NCI-H526 treated with DMSO at 0.1 percent for 48 hours (cell line): ENCODE results near the gene PTCHD1.

Experiments used
- DNase-seq: peaks from one replicate; lab custom pipeline; 2025; lab: John Stamatoyannopoulos, UW

The PTCHD1 gene

GRCh38 chrX:23334848-23335599, at the start of gene PTCHD1:
TSS of gene PTCHD1 (plus strand) at chrX:23334849. CDS start at chrX:23334876, 27 bp downstream.
- DNase-seq, result no peak

GRCh38 chrX:23286731-23287130, 47.9 kb upstream of the PTCHD1 start:
- DNase-seq, result no peak

DNA sequence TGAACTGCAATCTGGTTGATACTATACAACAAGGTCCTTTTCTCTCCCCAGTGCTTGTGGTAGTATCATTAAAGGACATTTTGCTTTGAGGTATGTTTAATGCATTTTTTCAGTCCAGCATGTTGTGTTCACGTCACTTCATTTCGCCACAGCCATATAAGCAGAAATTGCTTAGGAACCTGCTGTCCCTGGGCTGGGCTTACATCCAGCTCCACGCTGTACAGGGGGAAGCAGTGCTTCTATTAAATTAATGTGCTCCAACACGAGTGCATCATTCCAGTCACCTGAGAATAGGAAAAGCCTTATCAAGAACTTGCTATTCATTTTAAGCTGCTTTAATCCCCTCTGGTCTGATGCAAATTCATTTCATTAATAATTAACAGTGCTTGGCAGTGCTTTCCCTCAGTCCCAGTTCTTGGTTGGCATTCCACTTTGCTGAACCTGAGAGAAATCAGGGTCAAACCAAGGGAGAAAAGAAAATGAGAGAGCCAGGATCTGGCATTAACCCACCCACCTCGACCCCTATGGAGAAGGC, 47.4 kb upstream of the PTCHD1 start:
- peak; percentile 55 for DNase-seq

DNA sequence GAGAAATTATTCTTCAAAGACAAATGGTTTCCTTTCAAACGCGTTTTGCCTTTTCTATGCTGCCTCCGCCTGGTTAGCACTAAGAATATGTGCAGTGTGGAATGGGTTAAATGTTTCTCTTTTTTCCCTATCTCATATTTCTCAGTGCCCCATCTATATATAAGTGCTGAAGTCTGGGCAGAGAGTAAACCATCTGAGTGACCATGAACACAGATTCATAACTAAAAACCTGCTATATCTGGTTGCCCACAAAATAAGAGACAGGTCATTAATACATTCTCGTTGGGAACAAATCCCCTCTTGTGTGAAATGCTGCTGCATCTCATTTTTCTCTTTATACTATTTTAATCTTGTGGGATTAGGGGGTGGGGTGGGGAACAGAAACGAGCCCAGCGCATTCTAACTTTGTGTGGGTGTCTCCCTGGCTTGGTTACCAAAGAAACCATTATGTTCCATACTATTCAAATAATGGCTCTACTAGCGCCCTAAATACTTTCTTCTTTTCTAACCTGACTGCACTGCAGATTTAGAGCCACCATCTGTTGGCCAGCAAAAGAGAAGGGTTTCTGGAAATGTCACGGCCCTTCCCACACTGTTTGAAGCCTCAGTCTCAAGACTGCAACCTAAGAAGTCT, 42.2 kb upstream of the PTCHD1 start:
- DNase-seq, result no peak

DNA sequence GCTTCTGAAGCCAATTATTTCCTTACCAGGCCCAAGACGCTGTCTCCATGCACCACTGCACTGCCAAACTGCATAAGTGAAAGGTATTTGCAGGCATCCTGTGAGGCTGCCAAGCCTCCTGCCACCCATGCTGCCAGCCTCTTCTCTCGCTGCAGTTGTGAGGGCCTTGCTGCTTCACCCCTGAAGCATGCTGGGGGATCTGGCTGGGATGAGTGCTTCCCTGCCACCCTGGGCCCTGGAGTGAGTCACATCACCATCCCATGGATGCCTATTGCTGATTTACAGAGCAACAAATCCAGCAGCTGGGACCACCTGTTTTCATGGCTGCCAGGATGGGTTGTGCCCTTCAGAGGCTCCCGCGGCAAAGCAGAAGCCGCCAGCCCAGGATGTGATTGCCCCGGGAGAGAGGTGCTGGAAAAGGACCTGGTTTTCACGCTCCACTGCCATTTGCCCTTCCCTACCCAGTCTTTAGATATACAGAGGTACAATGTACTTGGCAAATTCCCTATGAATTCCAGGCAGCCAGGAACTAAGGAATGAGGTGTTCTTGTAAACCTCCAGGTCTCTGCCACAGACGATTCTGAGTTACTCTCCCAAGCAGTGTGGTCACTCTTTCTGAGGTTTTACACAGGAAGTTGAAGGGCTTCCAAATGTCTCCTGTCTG, 41.5 kb upstream of the PTCHD1 start:
- no peak for DNase-seq

GRCh38 chrX:23304881-23305280, 29.8 kb upstream of the PTCHD1 start:
- DNase-seq, result no peak

DNA sequence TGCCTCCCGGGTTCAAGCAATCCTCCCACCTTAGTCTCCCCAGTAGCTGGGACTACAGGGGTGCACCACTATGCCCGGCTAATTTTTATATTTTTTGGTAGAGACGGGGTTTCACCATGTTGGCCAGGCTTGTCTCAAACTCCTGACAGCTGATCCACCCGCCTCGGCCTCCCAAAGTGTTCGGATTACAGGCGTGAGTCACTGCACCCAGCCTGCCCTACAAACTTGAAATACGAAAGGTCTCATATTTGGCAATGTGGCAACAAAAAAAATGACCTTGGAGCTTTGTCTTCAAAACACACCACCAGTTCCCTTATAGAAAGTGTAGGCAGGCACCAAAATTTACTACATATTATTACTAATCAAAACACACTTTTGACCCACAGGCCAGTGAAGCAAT, 22.9 kb upstream of the PTCHD1 start:
- DNase-seq, result no peak

DNA sequence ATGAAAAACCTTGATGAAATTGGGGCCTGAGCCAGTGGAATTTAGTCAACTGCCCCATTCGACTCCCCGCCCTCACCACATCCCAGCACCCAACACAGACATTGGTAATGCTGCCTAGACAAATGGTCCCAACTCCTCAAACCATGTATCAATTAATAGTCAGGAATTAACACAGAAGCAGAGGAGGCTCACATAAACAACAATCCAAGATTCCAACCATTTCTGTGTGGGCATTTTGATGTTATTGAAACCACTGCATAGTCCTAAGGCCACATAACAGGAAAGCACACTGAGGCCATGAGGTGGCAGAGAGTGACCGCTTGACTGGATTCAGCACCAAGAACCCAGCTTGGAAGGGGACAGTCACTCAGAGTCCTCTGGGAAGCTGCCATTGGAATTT, 22.5 kb upstream of the PTCHD1 start:
- DNase-seq, result no peak

DNA sequence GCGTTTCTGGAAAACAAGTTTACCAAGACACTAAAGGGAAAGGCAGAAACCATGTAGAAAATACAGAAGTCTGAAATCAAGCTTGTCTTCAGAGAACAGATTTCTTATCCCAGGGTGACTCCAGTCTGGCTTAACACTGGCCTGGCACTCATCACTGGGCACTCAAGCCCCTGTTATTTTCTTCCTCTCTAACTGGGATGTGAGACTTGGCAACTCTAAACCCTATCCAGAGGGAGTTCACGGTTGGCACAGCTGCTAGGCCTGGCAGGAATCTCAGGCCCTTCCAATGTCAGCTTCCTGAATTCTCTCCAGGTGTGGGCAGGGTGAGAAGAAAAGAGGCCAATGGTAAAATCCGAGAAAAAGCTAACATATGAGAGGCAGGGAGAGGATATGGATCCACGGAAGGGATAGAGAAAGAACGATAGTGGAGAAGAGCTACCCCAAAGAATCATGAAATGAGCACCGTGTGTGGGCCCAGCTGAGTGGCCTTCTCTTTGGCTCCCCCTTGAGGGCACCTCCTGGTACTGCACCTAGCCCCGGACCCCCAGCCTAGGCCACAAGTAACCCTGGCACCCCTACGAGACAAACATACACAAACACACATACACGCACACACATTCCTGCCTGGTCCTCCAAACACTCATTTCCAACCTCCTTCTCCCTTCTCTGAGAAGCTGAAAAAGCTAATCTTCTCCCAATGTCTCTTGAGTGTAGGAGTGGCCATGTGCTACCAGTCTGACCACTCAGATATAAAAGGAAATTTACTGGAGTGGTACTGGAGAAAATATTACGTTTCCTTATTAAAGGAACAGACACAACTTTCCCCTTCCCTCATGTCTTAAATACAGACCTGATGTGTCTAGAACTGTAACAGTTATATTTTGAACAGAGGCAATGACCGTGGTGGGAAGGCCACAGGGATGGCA, 16.6 kb upstream of the PTCHD1 start:
- no peak for DNase-seq

DNA sequence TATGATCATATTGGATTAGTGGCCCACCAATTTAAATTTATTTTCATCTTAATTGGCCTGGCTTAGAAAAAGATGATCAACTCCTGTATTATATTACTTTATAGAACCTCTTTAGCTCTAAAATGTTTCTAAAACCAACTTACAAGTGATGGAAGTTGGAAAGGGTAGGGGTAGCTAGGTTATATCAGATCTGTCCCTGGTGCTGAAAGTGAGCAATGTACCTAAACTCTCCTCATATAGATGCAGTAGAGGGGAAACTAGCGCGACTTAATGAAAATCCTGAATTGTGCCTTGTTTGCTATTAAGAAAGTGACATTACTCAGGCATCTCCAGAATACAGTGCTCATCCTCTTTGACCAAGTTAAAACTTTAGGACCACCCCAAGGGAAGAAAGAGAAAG, 7.5 kb upstream of the PTCHD1 start:
- DNase-seq, result no peak

DNA sequence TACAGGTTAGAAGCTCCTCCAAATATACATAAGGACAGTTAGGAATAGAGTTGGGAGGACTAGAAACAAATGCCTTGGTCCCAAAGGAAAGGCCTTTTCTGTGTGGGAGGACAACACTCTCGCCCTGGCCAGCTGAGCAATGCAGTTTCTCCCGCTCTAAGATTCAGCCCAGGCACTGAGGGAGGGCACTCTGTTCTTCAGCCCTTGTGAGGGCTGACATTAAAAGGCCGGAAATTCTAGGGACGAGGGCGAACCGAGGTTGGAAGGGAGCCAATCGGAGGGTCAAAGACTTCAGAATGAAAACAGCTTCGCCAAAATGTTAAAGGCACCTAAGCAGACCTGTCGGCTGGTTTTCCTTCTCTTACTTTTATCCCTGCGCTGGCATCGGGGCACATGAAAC, 2.9 kb upstream of the PTCHD1 start:
- no peak for DNase-seq

- DNase-seq, result no peak
These were observed 2.4 kb upstream of the PTCHD1 start for GRCh38 chrX:23332101-23332887.

DNA sequence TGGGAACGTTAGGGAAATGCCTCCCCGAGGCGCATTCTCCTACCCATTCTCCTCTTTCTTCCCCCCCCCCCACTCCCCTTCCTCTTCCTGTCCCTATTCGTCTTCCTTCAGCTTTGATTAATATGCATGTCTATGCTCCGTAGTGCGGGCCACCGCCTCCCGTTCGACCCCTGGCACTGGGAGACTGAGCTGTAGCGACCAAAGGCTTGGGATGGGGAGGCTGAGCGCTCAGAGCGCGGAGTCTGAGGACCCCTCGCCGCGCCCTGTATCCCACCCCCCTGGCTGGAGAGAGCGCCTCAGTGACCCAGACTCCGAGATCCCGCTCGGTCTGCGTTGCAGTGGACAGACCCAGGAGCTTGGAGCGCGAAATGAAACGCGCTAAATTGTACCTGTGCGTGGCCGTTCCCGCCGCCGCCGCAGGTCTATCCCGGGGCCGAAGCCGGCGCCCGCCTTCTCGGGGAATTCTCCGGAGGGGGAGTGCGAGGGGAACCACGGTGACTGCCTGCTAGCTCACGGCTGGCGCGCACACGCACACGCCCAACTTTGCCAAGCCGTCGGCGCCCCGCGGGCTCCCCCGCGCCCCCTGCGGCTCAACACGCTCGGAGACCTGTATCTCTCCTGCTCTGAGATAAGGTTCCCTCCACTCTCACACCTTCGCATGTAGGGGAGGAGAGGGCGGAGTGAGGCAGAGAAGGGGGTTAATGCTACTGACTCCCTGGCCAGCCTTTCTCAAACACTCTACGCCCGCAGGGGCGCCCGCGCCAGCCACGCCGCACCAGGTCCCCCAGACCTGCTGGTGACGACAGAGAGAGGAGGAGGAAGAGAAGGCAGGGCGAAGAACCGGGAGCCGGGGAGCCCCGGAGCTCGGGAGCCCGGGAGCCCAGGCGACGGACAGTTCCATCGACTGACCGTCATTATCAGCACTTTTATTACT, 1.5 kb upstream of the PTCHD1 start:
- DNase-seq, result no peak

DNA sequence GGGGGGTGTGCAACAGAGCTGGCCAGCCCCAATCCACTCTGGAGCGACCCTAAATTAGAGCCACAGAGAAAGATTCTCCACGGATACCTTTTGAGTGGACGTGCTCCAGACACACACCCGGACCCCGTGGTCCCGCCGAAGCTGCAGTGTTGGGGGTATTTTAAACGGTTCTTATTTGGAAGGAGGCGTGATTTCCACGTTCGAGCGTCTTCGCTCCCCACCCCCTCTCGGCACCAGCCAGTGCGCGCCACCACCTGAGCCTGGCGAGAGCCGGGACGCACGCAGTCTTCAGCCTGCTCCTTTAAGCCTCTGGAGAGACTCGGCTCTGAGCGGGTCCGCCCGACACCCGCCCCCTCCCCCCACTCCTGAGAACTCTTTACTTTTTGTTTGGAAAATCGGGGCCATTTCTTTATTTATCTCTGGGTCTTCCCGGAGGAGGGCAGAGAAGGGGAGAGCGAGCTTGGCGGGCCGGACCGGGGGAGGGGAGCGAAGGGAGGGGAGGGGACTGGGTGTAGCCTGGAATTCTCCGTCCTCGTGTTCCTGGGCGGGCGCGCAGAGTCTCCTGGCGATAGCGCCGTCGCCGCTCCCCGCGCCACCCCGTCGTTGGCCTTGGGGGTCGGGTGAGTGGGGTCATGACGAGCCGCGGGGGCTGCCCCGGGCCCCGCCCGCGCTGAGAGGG, 668 bp upstream of the PTCHD1 start:
- DNase-seq, result no peak

- DNase-seq, result no peak
These were observed 165 bp upstream of the PTCHD1 start for GRCh38 chrX:23334521-23334847.

- no peak for DNase-seq
These were observed 3.7 kb downstream of the PTCHD1 start for GRCh38 chrX:23338334-23338733.

DNA sequence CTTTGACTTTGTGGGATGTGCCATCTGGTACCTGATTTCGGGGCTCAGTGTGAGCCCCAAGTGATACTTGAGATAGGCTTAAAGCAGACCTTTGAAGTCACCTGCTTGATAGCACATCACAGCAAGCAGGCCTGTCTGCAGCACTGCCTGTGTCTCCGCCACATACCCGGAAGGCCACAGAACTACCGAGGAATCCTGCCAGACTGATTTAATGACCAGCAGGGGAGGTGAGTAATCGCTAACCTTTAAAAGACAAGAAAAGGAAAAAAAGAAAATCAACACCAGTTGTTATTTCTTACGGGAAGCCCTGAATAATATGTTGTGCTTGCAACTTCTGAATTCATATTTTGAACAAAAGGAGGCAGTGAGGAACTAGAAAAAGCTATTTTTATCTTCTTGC, 6.8 kb downstream of the PTCHD1 start:
- DNase-seq, result no peak

GRCh38 chrX:23344238-23344903, 9.7 kb downstream of the PTCHD1 start:
- no peak for DNase-seq

GRCh38 chrX:23344904-23345271, 10.2 kb downstream of the PTCHD1 start:
- no peak for DNase-seq
